HG03457 (cell line): ENCODE results near the gene ALKBH7.

Experiments
- ATAC-seq: cut with Tn5 transposase; IDR thresholded peaks from one replicate; pipeline ENCODE4 v1.9.1; 2021; ENCODE audit warnings: moderate number of reproducible peaks; ENCODE audit not compliant: unreplicated experiment

Gene ALKBH7

GRCh38 chr19:6362351-6362801 is 10.2 kb upstream of the ALKBH7 start:
- no peak for ATAC-seq

- no peak for ATAC-seq
These were observed 8.2 kb upstream of the ALKBH7 start for GRCh38 chr19:6364353-6364752.

- peak; percentile 36 for ATAC-seq
These were observed 660 bp downstream of the ALKBH7 start for GRCh38 chr19:6373096-6373812.

- ATAC-seq, result no peak
These were observed 1.2 kb downstream of the ALKBH7 start for GRCh38 chr19:6373813-6374108.

GRCh38 chr19:6374161-6374709 is 1.6 kb downstream of the ALKBH7 start:
- ATAC-seq, result no peak

- ATAC-seq, result no peak
These were observed 2.3 kb downstream of the ALKBH7 start for GRCh38 chr19:6374711-6375410.

DNA sequence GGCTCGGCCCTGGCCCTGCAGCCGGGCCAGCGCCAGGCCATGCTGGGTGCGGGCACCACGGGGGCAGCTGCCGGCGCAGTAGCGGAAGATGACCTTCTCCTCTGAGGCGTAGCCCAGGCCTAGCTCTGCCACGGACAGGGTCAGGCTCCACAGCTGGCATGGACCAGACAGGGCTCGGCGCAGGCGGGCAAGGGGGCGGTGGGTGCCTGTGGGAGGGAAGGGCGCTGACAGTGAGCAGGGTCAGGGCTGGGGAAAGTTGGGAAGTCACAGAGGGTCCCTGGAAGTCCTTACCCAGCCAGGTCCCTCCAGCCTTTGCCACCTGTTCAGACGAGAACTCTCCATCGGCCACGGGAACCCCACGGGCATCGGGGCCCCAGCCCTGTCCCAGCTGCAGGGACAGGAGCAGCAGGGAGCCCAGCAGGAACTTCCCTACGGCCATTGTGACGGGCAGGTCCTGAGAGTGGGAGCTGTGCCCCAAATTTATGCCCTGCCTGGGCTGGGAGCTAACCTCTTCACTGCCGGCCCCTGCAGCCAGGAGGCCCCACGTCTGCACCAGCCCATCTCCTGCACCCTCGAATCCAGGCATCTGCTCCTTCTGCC is 2.9 kb downstream of the ALKBH7 start, which contains the start of gene PSPN:
Gene PSPN, minus strand, starts transcription at position 523 of the 600 bp plus-strand sequence. Its CDS starts 84 bp downstream, at position 439.
- ATAC-seq, result no peak

GRCh38 chr19:6376512-6377190 is 4.1 kb downstream of the ALKBH7 start:
- ATAC-seq, result no peak

DNA sequence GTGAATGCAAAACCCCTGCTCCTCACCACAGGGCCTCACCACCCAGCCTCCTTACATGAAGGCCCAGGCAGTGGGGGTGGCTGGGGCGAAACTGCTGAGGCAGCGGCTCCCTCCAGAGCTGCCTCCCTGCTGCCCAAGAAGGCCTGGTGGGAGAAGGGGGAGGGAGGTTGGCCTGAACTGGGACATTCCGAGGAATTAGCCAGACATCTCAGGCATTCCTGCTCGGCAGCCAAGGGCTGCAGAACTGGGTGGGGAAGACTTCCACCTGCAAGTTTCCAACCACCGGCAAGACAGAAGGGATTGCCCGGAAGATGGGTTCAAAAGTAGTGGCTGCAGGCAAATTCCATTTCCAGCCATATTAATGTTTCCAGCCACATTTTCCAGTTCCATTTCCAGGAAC is 5.4 kb downstream of the ALKBH7 start:
- ATAC-seq, result no peak

DNA sequence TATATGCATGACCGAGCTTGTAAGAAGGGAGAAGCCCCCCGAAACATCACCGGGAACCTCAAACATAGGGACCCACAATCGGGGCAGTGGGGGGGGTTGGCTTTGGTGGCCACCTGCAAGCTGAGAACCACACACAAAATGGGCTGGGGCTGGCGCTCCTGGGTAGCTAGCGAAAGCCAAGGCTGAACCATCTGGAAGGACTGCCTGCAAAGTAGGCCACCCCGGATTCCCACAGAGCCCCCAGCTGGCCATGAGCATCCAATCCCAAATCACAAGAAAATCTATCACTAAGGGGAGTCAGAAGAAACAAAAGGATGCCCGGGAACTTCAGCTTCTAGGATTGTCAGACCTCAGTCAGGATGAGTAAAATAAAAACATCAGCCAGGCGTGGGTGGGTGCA is 5.9 kb downstream of the ALKBH7 start:
- no peak for ATAC-seq

GRCh38 chr19:6379744-6380143 is 7.2 kb downstream of the ALKBH7 start:
- no peak for ATAC-seq

DNA sequence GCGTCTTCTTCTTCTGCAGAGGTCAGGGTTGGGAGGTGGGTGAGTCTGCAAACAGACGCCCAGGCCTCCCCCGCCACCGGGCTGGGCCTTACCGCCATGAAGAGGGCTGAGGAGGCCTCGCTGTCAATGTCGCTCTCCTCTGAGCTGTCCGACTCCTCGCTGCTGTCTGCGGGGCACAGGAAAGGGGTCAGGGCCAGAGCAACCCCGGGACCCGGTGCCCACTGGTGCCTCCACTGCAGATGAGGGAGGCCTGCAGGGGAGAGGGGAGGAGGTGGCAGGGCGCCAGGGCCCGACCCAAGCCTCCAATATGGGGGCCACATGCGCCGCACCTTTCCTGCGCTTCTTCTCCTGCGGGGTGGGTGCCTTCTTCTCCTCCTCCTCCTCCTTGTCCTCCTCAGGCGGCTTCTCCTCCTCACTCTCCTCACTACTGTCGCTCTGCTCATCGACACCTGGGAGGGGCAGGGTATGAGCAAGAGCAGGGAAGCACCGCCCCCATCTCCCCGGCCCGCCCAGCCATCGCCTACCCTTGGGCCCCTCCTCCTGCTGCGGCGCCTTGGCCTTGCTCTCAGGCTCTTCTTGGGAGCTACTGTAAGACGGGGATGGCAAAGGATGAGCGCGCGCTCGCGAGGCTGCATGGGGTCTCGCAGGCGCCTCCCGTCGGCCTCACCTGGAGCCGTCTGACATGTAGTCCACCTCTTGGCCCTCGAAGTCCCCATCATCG is 8.6 kb downstream of the ALKBH7 start:
- no peak for ATAC-seq

- no peak for ATAC-seq
These were observed 10.6 kb downstream of the ALKBH7 start for GRCh38 chr19:6383188-6383587.

DNA sequence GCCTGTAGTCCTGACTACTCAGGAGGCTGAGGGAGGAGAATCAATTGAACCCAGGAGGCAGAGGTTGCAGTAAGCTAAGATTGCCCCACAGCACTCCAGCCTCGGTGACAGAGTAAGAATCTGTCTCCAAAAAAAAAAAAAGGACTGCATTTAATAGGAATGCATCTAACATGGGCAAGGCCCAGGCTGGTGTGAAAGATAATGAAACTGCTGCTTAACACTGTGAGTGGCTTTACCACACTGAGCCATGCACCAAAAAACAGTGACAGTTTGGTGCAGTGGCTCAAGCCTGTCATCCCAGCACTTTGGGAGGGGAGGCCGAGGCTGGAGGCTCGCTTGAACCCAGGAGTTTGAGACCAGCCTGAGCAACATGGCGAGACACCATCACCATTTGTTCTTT is 11.8 kb downstream of the ALKBH7 start:
- ATAC-seq, result no peak

- ATAC-seq, result no peak
These were observed 14.8 kb downstream of the ALKBH7 start for GRCh38 chr19:6387372-6387771.

DNA sequence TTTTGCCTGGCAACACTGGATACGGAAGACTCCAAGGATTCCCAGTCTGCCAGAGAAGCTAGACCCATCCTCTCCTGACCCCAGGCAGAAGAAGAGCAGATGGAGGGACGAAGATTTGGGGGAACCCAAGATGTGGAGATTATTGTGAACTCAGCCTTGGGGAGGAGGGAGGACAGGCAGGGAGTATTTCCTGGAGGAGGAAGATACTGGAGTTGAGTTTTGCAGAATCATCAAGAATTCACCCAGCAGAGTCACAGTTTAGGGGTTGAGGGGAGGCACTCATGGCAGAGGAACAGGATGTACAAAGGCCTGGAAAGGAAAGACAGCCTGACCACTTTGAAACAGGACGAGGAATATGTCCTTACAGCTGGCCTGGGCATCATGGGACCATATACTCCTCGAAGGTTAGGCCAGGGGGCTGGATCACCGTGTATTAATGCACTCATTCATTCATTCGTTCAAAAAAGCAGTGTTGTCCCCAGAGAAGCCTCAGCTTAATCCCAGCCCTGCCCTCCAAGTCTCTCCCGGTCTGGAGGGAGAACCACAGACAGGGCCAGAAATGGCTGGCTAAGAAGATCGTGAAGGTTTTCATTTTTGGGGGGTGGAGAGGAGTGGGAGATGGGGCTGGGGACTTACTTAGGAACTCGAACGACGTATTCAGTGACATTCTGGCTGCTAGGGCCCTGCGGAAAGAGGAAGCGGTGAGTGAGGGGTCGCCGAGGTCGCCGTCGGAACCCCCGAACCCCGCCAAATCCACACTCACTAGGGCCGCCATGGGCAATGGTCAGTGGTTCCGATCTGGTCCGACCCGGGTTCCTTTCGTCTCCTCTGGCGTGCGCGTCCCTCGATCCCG is 19.9 kb downstream of the ALKBH7 start:
- no peak for ATAC-seq

DNA sequence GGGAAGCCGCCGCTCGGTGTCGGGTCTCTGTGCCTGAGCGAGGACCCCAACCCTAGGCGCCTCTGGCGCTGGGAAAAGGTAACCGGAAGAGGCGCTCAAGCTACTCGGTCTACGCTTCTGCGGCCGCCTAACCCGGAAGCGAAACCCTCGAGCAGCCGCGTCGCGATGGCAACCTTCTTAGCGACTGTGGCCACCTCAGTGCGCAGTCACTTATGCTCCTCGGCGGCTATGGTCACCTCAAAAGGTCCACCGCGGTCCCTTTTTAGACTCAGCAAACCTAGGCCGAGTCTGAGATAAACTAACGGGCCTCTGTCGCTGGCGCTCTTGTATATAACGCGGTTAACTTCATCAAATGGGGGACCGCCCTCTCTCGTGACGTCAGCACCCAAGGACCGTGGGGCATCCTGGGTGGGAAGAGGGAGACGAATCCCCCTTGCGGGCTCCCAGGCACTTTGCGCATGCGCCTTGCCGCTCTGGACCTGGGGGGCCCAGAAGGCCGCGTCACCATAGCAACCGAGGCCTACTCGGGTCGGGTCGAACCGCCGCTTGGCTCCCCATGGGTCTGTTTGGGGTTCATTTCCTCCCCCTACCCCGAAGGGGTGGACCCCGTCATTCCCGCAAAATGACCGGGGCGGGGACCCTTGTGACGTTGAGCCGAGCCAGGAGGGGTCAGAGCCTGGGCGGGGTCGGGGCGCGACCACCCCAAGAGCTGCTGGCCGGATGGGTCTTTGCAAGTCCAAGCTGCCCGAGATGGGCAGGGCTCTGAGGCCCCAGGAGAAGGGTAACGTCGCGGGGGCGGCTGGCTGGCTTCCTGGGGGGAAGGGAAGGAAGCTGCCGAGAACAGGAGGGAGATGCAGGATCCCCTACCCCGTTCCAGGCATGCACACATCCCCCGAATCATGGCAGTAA is 20.7 kb downstream of the ALKBH7 start, which contains the start of gene GTF2F1:
Gene GTF2F1, minus strand, starts transcription at position 91 of the 909 bp plus-strand sequence. CDS start 169 bp downstream, outside the sequence.
- peak; percentile 56 for ATAC-seq

GRCh38 chr19:6393983-6394412 is 21.4 kb downstream of the ALKBH7 start:
- peak; percentile 18 for ATAC-seq
